Smooth muscle cell of the brain vasculature (primary cell): ENCODE results near the gene AADAC.
"Not testable (repeated sequence)": the region's sequence is repeated elsewhere in the genome, so short reads cannot be mapped to it uniquely, and the experiment has no call there.

Experiments used
- DNase-seq: peaks from one replicate; pipeline ENCODE4 v3.0.0-alpha.2; 2012; ENCODE audit warnings: low read depth, low spot score

AADAC gene

GRCh38 chr3:151796105-151796680 lies 17.7 kb upstream of the AADAC start:
- DNase-seq = no peak

GRCh38 chr3:151798466-151798865 lies 15.4 kb upstream of the AADAC start:
- no peak for DNase-seq

GRCh38 chr3:151800431-151800830 lies 13.5 kb upstream of the AADAC start:
- DNase-seq = no peak

- no peak for DNase-seq
These were observed 9.6 kb upstream of the AADAC start for GRCh38 chr3:151804267-151804666.

- DNase-seq = no peak
These were observed 7.1 kb upstream of the AADAC start for GRCh38 chr3:151806838-151807237.

- DNase-seq = not testable (repeated sequence)
These were observed 5.0 kb upstream of the AADAC start for GRCh38 chr3:151808926-151809325.

GRCh38 chr3:151811474-151811873 lies 2.4 kb upstream of the AADAC start:
- no peak for DNase-seq

- no peak for DNase-seq
These were observed 672 bp downstream of the AADAC start for GRCh38 chr3:151814588-151814987.

GRCh38 chr3:151816091-151816604 lies 2.2 kb downstream of the AADAC start:
- DNase-seq = no peak

GRCh38 chr3:151817473-151817872 lies 3.6 kb downstream of the AADAC start:
- DNase-seq = no peak

- no peak for DNase-seq
These were observed 4.4 kb downstream of the AADAC start for GRCh38 chr3:151818361-151818760.

- DNase-seq = no peak
These were observed 6.0 kb downstream of the AADAC start for GRCh38 chr3:151819910-151820309.

- DNase-seq = no peak
These were observed 13.9 kb downstream of the AADAC start for GRCh38 chr3:151827816-151828215.

GRCh38 chr3:151835751-151836525 lies 22.0 kb downstream of the AADAC start:
- no peak for DNase-seq

- DNase-seq = no peak
These were observed 23.1 kb downstream of the AADAC start for GRCh38 chr3:151837057-151837456.

GRCh38 chr3:151838574-151839312 lies 24.8 kb downstream of the AADAC start:
- peak; percentile 68 for DNase-seq

- no peak for DNase-seq
These were observed 25.4 kb downstream of the AADAC start for GRCh38 chr3:151839313-151839631.

GRCh38 chr3:151841801-151842200 lies 27.9 kb downstream of the AADAC start:
- DNase-seq = no peak

- DNase-seq = no peak
These were observed 29.4 kb downstream of the AADAC start for GRCh38 chr3:151843275-151843674.

GRCh38 chr3:151845306-151845905 lies 31.5 kb downstream of the AADAC start:
- DNase-seq = no peak

GRCh38 chr3:151850065-151850464 lies 36.1 kb downstream of the AADAC start:
- not testable (repeated sequence) for DNase-seq
